Measurements from ENCODE around the gene SPDL1. TPM values are rescaled to one million over a fixed set of nuclear protein-coding genes. Genes with fewer than 3 reads are reported as not detected.

SPDL1 gene
- total RNA-seq, 1 donor from 2014 or later, result 10.8 TPM

DNA sequence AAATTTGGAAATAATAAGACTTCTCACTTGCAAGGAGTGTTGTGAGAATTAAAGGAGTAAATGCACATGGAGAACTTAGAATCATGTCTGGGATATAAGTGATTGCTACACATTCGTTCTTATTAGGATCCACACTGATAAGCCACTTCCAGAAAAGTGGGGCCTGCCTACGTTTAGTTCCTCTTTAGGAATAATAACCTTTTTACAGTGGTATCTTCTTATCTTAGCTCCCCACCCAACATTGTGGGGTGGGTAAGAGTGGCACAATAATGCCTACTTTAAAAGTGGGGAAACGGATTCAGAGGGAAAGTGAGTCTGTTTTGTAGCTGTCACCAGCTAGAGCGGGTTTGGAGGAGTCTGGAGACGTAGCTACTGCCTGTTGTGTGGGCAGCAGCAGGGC, 69.5 kb downstream of the SPDL1 start:
- Histone ChIP-seq H3K27me3 (ENCODE audit: control insufficient read depth, insufficient read depth, low read length) (no peaks in the 10 kb centered on the region), H3K36me3 (ENCODE audit: control insufficient read depth, insufficient read depth, low read length) (no peaks in the 10 kb centered on the region), H3K4me3 (ENCODE audit: low read depth, low read length) (no peak overlapping the region)
- TF ChIP-seq, protein P1, sequence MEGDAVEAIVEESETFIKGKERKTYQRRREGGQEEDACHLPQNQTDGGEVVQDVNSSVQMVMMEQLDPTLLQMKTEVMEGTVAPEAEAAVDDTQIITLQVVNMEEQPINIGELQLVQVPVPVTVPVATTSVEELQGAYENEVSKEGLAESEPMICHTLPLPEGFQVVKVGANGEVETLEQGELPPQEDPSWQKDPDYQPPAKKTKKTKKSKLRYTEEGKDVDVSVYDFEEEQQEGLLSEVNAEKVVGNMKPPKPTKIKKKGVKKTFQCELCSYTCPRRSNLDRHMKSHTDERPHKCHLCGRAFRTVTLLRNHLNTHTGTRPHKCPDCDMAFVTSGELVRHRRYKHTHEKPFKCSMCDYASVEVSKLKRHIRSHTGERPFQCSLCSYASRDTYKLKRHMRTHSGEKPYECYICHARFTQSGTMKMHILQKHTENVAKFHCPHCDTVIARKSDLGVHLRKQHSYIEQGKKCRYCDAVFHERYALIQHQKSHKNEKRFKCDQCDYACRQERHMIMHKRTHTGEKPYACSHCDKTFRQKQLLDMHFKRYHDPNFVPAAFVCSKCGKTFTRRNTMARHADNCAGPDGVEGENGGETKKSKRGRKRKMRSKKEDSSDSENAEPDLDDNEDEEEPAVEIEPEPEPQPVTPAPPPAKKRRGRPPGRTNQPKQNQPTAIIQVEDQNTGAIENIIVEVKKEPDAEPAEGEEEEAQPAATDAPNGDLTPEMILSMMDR (IDR thresholded peaks at IDR 0.05; ENCODE audit: insufficient read depth, low read length, severe bottlenecking), result no peak
- DNase-seq (ENCODE audit: low read depth) (no peak), FAIRE-seq (no peak)

Other genes with a start within 250 kb of the SPDL1 start
- gene DOCK2, start 53.5 kb downstream of the SPDL1 start, total RNA-seq, result not detected in 2 replicates

Data from bronchial epithelial cell (primary cell).